Hypothalamus (tissue), 51 donors: ENCODE results near the gene SYN1.

Source experiments
- DNase-seq, 51 donors: peaks; one replicate each; lab custom pipeline; 2025; lab: John Stamatoyannopoulos, UW

Gene SYN1

DNA sequence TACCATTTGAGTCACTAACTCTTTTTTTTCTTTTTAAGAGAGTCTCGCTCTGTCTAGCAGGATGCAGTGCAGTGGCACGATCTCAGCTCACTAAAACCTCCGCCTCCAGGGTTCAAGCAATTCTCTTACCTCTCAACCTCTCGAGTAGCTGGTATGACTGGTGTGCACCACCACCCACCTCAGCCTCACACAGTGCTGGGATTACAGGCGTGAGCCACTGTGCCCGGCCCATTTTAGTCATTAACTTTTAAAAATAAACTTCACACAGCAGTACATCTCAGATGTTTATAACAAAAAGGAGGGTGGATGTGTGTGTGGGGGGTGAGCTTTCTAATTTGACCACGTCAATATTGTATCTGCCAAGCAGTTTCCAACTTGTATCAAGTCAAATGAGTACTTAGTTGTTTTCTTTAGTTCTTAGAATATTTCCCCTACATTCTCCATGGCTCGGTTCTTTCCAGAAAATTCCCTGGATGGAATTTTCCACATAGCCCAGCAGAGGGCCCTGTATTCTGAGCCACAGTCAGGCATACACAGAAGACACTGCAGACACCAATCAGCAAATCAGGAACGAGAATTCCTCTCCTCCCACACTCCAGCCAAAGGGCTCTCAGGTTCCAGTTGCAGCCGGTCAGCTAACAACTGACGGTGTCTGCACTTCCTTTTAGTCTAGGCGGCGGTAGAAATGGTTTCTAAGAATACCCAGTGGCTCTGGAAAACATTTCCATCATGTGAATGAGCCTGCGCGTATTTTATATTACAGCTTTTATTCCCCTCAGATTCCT lies 78.7 kb downstream of the SYN1 start:
- peak in 47 of 51 donors; percentile 1 to 79 (median 52) for DNase-seq

DNA sequence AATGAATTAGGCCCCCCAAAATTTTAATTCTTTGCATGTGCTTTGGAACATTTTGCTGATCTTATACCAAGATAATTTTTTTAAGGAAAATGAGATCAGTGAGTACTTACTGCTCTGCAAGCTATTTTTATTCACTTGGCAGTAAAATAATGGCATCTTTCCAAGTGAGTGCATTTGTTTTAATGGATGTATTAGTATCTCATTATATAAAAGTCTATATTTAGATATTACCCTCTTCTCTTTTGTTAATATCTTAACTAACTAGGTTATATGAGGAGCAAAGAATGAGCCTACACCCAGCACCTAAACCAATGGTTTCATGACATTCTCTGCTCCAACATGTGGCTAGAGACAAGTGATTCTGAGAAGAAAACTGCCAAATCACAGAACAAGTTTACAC lies 79.8 kb downstream of the SYN1 start:
- no peak for DNase-seq

DNA sequence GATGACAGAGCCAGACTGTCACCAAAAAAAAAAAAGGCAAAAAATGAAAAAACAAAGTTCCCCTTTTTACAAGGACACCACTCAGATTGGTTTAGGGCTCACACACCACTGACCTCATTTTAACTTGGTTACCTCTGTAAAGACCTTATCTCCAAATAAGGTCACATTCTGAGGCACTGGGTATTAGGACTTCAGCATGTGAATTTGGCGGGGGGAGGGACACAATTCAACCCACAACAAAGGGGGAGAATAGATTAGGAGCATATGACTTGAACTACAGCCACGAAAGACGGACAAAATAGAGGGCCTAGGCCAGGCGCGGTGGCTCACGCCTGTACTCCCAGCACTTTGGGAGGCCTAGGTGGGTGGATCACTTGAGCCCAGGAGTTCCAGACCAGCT lies 89.6 kb downstream of the SYN1 start:
- DNase-seq, result no peak

DNA sequence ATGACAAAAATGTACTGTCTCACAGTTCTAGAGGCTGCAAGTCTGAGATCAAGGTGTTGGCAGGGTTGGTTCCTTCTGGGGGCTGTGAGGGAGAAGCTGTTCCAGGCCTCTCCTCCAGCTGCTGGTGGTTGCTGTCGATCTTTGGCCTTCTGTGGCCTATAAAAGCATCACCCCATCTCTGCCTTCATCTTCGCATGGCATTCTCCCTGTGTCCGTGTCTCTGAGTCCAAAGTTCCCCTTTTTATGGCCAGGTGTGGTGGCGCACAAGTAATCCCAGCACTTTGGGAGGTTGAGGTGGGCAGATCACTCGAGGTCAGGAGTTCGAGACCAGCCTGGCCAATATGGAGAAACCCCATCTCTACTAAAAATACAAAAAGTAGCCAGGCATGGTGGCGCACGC lies 90.1 kb downstream of the SYN1 start:
- no peak for DNase-seq

DNA sequence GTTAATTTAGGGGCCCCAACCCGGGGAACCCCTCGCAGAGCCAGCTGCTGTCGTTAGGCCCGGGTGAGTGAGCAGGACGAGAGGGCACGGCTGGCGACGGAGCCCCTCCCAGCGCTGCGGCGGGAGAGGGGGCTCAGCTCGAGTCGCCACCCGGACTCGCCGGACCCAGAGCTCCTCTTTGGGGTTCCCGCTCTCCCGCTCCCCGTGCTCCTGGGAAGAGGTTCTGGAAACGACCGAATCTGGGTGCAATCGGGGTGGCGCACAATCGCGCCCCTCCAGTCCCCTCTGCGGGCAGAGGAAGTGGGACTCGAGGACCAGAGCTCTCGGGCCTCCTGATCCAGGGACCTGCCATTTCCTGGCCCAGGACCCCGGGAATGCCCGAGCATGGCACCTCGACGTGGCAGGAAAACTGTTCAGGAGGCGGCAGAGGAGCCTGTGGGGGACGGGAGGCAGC lies 95.9 kb downstream of the SYN1 start:
- peak in 1 of 51 donors; percentile 14 for DNase-seq

GRCh38 chrX:47523297-47523696 lies 96.4 kb downstream of the SYN1 start:
- peak; percentile 12 to 84 (median 58) for DNase-seq
